ENCODE measurements around the gene GCK.

DNA sequence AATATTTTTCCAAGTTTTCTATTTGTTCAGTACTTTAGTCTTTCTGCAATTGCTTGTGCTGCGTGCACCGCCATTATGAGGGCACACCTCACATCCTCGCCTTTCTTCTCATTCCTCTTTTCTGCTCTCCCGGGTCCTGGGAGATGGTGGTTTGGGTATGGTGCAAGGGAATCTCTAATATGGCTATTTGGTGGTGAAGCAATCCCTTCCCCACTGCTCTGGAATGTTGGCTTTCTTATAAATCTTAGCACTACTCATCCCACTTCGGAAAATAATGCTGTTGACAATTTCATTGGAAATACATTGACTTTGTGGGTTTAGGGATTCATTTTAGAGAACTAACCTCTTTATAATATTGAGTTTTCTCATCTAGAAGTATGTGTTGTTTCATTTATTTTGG is 1.9 kb upstream of the GCK start:
- no peak for TF ChIP-seq SP1 (IDR thresholded peaks at IDR 0.05)
- TF ChIP-seq, protein P1, sequence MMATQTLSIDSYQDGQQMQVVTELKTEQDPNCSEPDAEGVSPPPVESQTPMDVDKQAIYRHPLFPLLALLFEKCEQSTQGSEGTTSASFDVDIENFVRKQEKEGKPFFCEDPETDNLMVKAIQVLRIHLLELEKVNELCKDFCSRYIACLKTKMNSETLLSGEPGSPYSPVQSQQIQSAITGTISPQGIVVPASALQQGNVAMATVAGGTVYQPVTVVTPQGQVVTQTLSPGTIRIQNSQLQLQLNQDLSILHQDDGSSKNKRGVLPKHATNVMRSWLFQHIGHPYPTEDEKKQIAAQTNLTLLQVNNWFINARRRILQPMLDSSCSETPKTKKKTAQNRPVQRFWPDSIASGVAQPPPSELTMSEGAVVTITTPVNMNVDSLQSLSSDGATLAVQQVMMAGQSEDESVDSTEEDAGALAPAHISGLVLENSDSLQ (IDR thresholded peaks at IDR 0.05) = no peak
- TF ChIP-seq FOXA1 (IDR thresholded peaks at IDR 0.05) = no peak
- TF ChIP-seq ELF4 (IDR thresholded peaks at IDR 0.05) = no peak
- no peak for TF ChIP-seq BHLHE40 (IDR thresholded peaks at IDR 0.05; ENCODE audit: borderline replicate concordance)
- TF ChIP-seq TARDBP (IDR thresholded peaks at IDR 0.05) = no peak
- no peak for TF ChIP-seq HDGF (IDR thresholded peaks at IDR 0.05; ENCODE audit: borderline replicate concordance)
